GM21619 (cell line): Measurements from ENCODE around the gene UGT1A8.
"Not testable (repeated sequence)": the region's sequence is repeated elsewhere in the genome, so short reads cannot be mapped to it uniquely, and the experiment has no call there.

Source experiments
- ATAC-seq: cut with Tn5 transposase; IDR thresholded peaks from one replicate; pipeline ENCODE4 v1.9.1; 2021; ENCODE audit not compliant: unreplicated experiment

The UGT1A8 gene

DNA sequence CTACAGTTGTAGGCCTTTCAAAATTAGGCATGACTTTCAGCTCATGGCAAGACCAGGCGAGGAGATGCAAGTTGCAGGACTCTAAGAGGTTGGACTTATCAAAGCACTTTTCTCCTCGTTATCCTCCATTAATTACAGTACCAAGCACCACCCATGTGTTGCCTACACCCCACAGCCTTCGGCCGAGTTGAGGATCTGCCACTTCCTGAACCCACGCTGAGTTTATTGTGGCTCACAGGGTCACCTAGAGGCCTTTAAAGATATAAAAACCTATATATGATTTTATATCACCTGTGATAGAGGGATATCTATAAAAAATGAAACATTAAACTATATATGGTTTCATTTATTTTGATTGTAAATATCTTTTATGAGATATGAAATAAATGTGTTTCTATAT is 21.4 kb downstream of the UGT1A8 start:
- no peak for ATAC-seq

DNA sequence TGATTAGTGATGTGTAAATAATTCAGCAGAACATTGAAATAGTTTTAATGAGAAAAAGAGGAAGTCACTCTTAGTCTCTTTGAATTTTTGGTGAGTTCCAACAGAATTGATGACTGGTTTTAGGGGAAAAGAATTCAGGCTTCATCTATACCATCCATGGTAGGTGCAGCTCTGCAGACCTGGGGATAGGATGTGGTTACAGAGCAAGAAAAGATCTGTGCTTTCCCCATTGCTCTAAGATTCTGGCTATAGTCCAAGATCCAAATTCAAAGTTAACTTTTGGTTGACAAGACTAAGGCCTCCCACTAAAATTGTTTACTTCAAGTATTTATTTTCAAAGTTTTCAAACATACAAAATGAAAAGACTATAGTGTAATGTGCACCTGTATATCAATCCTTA is 22.4 kb downstream of the UGT1A8 start:
- no peak for ATAC-seq

DNA sequence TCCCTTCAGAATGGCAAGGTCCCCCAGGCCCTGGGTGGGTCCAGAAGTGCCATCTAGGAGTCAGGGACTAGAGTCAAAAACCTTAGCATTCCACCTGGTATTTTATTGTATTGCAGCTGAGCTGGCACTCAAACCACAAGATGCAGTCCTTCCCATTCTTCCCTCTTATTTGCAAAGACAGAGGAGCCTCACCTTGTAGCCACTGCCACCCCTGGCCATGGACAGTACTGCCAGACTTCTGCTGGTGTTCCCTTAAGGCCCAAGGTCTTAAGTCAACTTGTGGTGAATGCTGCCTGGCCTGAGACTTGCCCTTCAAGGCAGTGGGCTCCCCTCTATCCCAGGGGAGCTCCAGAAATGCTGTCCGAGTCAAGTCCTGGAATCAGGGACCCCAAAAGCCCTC is 25.7 kb downstream of the UGT1A8 start:
- ATAC-seq, result no peak

DNA sequence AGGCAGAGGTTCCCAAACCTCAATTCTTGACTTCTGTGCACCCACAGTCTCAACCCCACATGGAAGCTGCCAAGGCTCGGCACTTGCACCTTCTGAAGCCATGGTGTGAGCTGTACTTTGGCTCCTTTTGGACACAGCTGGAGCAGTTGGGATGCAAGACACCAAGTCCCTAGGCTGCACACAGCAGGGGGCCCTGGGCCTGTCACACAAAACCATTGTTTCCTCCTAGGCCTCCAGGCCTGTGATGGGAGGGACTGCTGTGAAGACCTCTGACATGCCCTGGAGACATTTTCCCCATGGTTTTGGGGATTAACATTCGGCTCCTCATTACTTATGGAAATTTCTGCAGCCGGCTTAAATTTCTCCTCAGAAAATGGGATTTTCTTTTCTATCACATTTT is 28.6 kb downstream of the UGT1A8 start:
- not testable (repeated sequence) for ATAC-seq

DNA sequence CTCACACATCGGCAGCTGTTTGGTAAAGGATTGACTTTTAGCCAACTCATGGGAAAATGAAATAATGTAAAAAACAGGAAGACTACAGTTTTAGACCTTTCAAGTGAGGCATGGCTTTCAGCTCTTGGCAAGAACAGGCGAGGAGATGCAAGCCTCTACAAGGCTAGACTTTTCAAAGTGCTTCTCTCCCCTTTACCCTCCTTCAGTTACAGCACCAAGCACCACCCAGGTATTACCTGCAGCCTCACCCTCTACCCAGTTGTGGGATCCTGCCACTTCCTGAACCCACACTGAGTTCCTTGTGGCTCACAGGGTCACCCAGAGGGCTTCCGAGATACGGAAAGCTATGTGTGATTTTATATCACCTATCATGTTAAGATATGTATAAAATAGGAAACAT is 33.5 kb downstream of the UGT1A8 start:
- no peak for ATAC-seq

DNA sequence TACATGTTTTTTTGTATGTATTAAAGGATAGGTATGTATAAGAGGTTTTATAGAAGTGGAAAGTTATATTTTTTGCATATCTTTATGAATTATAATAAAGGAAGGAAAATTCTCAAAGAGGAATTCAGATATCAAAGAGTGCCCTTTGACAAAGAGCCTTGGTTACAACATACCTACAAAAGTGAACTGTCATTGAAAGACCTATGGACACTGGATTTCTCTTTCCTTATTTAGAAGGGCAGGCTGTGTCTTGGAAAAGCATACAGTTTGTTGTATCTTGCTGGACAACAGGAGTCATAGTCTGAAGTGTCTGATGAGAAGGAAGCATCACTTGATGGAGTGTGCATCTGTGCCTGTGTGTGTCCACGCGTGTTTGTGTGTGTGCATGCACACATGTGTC is 34.0 kb downstream of the UGT1A8 start:
- ATAC-seq, result no peak

DNA sequence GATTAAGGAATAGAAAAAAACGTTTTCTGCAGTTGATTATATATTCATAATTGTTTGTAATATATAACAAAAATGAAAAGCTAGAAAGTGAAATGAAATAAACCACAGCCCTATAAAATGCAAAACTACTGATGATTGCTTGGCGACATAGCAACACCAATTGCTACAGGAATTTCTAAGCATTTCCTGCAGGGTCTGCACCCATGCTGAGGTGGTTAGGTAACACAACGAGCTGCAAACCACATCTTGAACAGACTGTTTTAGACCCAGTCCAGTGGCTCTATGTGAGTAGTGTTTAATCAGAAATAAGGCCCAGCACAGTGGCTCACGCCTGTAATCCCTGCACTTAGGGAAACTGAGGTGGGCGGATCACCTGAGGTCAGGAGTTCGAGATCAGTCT is 37.1 kb downstream of the UGT1A8 start:
- no peak for ATAC-seq

DNA sequence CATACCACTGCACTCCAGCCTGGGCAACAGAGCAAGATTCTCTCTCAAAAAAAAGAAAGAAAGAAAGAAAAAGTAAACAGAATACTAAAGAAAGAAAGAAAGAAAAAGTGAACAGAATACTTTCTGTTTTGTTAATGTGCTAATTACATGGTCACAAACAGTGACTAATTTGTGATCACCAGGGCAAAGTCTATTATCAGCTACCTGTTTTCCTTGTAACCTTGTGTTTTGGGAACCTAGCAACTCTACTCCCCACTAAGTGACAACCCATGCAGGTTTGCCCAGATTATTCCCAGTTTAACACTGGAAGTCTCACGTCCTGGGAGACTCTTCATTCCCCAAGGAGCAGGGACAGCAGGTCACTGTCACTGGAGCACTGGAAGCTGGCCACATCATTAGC is 37.6 kb downstream of the UGT1A8 start:
- ATAC-seq, result no peak

DNA sequence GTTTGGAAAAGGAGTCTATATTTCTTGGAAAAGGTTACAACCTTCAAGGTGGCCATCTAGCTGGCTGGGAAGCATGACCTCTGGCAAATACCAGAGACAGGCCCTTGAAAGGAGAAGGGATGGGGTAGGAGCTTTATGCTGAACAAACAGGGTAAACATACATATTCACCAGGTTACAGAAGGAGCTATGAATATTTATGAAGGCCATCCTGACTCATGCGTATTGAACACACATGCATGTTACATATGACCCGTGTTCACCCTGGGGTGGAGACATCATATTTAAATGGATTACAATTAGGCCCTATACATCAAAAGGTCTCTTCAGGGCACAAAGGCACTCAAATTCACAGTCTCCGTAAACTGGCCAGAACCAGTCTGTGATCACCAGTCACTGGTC is 38.5 kb downstream of the UGT1A8 start:
- ATAC-seq, result not testable (repeated sequence)

DNA sequence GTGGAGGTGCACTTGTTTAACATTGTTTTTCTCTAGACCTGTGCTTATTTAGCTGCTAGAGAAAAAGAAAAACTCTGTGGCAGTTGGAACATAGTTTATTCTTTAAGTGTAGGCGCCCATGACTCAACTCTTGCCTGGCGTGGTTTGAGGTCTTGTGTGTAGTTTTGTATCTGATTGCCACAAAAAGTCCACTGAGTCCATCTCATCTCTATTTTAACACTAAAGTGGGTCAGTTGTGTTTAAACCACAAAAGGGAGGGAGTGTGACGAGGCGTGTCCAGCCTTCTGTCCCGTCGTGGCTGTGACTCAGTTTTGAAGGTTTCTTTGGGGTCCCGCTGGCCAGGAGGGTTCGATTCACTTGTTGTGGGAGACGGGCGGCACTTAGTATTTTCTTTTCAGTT is 39.0 kb downstream of the UGT1A8 start:
- no peak for ATAC-seq

DNA sequence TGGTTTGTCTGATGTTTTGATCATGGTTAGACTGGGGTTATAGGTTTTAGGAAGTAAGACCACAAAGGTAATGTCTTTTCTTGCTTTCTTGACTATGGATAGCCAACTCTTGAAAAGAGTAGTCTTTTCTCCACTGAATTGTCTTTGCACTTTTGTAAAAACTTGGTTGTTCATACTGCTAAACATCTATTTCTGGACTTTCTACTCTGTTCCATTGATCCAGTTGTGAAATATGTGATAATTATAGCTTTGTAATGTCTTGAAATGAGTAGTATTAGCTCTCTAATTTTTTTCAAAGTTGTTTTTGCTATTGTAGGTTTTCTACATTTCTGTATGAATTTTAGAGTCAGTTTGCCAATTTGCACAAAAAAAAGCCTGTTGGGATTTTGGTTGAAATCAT is 41.2 kb downstream of the UGT1A8 start:
- no peak for ATAC-seq

DNA sequence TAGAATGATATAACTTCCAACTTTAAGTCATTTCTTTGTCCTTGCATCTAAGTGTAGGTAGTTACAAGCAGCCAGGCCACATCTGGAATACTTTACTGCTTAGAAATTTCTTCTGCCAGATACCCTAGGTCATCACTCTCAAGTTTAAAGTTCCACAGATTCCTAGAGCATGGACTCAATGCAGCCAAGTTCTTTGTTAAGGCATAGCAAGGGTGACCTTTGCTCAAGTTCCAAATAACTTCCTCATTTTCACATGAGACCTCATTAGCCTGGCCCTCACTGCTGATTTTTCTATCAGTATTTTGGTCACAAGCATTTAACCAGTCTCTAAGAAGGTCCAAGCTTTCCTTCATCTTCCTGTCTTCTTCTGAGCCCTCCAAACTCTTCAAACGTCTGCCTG is 46.5 kb downstream of the UGT1A8 start:
- ATAC-seq, result no peak

DNA sequence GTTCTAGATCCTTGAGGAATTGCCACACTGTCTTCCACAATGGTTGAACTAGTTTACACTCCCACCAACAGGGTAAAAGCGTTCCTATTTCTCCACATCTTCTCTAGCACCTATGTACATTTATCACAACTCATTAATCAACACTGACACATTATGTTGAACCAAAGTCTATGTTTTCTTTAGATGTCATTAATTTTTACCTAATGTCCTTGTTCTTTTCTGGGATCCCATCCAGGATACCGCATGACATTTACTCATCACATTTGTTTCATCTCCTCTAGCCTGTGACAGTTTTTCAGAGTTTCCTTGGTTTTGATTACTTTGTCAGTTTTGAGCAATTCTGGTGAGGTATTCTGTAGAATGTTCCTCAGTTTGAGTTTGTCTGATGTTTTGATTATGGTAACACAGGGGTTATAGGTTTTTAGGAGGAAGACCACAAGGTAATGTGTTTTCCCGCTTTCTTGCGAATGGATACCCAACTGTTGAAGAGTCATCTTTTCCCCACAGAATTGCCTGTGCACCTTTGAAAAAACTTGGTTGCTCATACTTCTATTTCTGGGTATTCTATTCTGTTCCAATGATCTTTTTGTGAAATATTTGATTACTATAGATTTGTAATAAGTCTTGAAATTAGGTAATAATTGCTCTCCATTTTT is 51.3 kb downstream of the UGT1A8 start:
- no peak for ATAC-seq

DNA sequence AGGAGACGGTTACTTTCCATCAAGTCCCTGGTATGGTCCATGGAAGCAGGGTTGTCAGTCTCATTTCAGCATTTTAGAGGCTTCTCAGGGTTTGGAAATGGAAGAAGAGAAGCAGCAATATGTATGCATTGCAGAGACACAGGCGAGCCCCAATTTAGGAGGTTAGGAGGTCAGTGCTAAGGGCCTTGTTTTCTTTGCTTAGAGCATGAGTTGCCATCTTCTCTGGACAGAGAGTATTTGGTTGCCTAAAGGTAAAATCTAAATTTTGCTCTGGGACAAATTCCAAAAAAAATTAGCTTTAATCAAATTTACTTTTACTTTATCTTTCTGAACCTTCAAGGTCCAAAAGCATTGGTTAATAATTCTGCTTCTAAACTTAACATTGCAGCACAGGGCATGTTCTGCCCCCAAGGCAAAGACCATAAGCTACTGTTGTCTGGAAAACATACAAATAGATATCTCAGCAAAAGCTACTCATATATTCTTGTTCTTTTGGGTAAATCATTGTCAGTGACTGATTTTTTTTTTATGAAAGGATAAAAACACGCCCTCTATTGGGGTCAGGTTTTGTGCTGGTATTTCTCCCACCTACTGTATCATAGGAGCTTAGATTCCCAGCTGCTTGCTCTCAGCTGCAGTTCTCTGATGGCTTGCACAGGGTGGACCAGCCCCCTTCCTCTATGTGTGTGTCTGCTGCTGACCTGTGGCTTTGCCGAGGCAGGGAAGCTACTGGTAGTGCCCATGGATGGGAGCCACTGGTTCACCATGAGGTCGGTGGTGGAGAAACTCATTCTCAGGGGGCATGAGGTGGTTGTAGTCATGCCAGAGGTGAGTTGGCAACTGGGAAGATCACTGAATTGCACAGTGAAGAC is 54.1 kb downstream of the UGT1A8 start, which contains the start of gene UGT1A9:
Gene UGT1A9, plus strand, starts transcription at position 609 of the 872 bp plus-strand sequence. Its CDS starts 37 bp downstream, at position 646.
- no peak for ATAC-seq

DNA sequence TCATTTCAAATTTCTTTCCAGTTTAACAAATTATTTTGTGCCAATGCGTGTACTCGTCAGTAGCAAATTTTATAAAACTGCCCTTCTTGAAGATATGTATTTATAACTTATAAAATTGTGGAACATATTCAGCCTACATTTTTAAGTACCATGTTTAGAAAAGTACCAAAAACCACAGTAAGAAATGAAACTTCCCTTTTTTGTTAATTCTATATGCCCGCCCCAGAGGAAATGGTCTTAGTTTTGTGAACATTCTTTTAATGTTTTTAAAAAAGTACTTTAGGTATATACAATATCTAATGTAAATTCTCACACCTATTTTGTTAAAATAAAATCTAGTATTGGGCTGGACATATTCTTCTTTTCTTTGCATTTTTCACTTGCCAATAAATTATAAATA is 55.5 kb downstream of the UGT1A8 start:
- ATAC-seq, result no peak

DNA sequence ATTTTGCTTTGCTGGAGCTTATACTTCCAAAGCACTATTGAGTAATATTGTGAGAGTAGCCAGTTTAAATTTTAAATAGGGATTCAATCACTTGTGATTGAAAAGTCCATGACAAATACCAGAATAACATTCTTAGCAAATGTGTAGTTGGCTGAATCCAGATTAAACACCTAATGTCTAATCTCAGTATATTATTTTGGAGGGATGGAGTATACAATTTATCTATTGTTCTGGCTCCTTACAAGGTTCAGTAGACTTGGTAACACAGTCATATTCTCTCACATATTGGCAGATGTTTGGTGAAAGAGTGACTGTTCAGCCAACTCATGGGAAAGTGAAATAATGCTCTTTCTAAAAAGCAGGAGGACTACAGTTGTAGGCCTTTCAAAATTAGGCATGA is 56.5 kb downstream of the UGT1A8 start:
- ATAC-seq, result no peak

DNA sequence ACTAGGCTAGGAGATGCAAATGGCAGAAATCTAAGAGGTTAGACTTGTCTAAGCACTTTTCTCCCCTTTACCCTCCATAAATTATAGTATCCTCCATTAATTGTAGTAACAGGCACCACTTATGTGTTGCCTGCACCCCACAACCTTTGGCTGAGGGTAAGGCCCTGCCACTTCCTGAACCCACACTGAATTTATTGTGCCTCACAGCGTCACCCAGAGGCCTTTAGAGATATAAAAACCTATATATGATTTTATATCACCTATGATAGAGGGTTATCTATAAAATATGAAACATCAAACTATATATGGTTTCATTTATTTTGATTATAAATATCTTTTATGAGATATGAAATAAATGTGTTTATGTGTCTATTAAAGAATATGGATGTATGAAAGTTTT is 56.9 kb downstream of the UGT1A8 start:
- no peak for ATAC-seq

DNA sequence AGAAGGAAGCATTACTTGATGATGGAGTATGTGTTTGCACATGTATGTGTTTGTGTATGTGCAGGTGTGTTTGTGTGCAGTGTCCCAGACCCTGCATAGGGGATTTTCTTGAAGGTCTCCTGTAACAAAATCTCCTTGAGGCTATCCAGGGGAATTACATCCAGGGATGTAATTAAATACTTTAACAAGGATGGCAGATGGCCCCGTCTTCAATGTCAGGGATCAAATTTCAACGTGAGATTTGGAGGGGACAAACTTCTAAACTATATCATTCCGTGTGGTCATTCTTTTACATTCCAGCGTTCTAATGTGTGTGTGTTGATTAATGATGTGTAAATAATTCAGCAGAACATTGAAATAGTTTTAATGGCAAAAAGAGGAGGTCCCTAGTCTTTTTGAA is 57.6 kb downstream of the UGT1A8 start:
- ATAC-seq, result no peak

DNA sequence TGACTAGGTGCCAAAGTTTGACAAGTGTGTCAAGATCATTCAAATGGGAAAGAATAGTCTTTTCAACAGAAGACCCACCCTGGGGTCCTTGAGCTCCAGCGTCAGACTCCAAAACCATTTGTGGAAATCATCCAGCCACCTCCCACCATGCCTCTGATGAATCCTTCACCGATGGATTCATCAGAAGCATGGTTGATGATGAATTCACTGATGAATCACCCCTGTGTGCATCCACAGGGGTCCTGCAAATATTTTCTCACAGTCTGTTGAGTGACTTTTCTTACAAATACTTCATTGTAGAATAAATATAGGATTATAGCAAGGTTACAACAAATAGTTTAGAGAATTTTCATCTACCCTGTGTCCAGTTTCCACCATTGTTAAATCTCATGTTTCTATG is 58.6 kb downstream of the UGT1A8 start:
- no peak for ATAC-seq

DNA sequence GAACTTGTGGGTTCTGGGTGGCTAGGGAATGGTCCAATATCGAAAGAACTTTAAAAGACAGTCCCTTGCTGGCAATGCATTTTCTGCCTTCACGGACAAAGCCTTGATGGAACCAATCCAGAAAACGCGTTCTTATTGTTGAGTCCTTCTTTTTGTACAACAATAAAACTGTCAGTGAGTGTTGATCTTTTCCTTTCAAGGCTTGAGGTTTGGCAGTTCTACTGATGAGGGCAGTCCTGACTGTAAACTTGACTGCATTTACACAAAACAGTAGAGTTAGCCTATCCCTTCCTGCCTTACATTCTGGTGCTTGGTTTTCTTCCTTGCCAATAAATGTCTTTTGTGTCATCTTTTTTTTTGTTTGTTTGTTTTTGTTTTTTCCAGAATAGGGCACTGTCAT is 61.8 kb downstream of the UGT1A8 start:
- ATAC-seq, result no peak

DNA sequence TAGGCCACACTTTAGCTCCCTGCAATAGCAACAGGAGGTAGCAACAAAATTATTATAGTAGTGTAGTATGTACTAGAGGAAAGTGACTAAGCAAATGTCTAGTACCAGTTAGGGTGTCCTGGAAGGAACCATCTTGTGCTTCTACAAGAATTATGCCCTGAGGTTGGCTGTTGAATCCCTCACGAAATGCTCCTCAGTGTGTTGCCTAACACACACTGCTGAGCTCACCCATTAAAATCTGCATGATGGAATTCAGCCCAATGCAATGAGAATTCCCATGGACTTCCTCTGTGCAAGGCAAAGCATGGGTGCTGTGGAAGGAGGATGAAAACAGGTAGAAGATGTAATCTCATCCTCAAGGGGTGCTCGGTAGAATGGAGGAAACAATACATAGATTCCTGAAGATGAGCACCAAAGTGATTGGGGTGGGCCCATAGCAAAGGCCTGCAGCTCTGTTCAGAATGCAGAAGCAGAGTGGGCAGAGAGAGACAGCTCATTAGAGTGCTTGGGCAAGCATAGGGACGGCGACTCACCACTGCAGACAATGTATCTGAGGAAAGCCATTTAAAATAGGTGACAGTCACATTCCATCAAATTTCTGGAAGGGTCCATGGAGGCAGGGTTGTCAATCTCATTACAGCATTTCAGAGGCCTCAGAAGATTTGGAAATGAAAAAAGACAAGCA is 63.1 kb downstream of the UGT1A8 start:
- ATAC-seq, result no peak

DNA sequence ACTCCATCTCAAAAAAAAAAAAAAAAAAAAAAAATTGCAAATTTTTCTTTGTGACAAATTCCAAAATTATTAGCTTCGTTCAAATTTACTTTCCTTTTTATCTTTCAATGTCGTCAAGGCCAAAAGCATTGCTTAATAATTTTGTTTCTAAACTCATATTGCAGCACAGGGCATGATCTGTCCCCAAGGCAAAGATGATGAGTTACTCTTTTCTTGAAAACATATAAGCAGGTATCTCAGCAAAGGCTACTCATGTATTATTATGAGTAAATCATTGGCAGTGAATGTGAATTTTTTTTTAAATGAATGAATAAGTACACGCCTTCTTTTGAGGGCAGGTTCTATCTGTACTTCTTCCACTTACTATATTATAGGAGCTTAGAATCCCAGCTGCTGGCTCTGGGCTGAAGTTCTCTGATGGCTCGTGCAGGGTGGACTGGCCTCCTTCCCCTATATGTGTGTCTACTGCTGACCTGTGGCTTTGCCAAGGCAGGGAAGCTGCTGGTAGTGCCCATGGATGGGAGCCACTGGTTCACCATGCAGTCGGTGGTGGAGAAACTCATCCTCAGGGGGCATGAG is 64.2 kb downstream of the UGT1A8 start, which contains the start of gene UGT1A7:
Gene UGT1A7, plus strand, starts transcription at position 381 of the 579 bp plus-strand sequence. Its CDS starts 37 bp downstream, at position 418.
- no peak for ATAC-seq
